Hepatic stellate cell (primary cell): Measurements from ENCODE around the gene ORM2.

ENCODE experiments used
- DNase-seq: peaks from one replicate; pipeline ENCODE4 v3.0.0; 2011; ENCODE audit warnings: low spot score

Gene ORM2

GRCh38 chr9:114294664-114295063 is 35.0 kb upstream of the ORM2 start:
- DNase-seq, result no peak

DNA sequence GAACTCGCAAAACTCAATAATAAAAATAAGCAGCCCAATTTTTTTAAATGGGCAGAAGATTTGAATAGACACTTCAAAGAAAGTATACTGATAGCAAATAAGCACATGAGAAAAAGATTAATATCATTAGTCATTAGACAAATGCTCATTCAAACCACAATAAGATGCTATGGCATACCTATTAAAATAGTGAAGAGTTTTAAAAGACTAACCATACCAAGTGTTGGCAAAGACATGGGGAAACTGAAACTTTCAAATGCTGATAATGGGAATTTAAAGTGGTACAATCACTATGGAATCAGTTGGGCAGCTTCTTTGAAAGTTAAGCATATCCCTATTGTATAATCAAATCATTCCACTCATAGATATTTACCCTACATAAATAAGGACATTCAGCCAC is 33.3 kb upstream of the ORM2 start:
- DNase-seq, result no peak

- no peak for DNase-seq
Observed at GRCh38 chr9:114299286-114300152, 30.1 kb upstream of the ORM2 start.

- no peak for DNase-seq
Observed at GRCh38 chr9:114300153-114300845, 29.4 kb upstream of the ORM2 start.

DNA sequence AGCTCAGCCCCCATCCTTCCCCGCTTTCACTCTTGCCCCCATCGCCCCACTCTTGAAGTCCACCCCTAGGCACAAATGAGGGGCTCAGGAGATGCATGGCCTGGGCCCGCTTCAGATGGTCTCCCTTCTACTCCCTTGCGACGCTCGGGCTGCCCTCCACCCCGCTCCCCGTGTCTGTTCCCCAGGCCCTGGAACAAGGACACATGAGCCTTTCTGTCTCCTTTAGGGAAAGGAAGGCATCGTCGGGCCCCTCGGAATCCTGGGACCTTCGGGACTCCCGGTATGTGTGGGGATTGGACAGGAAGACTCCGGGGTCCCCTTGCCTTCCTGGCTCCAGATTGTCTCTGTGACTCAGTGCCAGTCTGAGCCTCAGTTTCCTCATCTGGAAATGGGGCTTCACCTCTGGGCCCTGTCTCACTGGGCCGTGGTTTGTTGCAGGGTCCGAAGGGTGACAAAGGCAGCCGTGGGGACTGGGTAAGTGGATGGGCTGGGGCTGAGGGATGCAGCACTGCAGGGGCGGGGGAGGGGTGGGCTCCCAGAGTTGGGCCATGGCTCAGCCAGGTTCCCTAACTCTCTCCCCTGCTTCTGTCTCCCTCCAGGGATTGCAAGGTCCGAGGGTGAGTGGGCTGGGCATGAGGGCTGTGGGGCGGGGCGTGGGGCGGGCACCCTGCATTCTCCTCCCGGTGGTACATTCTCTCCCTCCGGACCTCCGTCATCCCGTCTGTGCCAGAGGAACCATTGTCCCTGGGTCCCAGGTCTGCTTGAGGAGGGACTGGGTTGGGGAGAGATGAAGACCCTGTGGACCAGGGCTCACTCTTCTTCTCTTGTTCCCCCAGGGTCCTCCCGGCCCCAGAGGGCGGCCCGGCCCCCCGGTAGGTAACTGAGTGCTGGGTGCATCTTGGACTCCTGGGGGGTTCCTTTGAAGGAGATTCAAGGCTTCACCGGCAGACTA is 28.5 kb upstream of the ORM2 start:
- no peak for DNase-seq

DNA sequence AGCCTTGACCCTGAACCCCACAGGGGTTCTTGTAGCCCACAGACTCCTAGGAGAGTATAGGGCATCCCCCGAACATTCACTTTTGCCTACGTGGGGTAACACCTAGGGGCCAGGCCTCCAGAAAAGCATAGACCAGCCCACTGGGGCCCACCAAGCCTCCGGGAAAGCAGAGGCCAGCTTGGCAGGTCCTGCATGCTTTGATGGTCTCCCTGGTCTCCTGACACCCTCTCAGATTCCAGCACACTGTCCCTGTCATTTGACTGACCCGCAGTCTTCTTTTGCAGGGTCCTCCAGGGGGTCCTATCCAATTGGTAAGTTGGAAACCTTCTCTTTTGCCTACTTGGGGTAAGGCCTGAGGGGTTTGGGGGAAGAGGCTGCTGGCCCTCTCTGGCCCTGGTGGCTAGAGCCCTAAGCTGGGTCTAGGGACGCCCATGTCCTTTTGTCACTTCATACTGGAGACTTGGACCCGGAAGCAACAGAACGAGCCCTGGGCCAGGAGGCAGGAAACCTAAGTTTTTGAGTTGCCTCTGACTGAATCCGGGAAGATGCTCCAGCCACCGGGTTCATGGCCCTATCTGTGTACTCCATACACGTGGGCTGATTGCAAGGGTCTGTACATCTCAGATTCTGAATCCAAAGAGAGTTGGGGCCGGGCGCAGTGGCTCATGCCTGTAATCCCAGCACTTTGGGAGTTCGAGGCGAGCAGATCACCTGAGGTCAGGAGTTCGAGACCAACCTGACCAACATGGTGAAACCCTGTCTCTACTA is 27.7 kb upstream of the ORM2 start:
- DNase-seq, result no peak

GRCh38 chr9:114302727-114303126 is 26.9 kb upstream of the ORM2 start:
- no peak for DNase-seq

GRCh38 chr9:114303571-114303970 is 26.1 kb upstream of the ORM2 start:
- no peak for DNase-seq

DNA sequence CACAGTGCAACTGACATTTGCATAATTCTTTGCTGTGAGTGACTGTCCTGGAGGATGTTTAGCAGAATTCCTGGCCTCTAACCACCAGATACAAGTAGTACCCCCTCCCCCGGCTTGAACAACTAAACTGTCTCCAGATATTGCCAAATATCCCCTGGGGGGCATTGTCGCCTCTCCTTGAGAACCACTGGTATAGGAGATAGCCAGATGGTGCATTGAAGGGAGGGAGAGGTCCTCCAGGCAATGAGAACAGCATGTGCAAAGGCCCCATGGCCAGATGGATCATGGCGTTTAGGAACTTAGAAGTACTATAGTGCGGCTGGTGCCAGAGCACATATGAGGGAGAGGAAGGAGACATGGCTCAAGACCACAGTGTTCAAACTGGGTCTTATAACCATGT is 25.7 kb upstream of the ORM2 start:
- no peak for DNase-seq

GRCh38 chr9:114304416-114305188 is 25.1 kb upstream of the ORM2 start:
- DNase-seq, result no peak

GRCh38 chr9:114307899-114308267 is 21.8 kb upstream of the ORM2 start:
- DNase-seq, result no peak

DNA sequence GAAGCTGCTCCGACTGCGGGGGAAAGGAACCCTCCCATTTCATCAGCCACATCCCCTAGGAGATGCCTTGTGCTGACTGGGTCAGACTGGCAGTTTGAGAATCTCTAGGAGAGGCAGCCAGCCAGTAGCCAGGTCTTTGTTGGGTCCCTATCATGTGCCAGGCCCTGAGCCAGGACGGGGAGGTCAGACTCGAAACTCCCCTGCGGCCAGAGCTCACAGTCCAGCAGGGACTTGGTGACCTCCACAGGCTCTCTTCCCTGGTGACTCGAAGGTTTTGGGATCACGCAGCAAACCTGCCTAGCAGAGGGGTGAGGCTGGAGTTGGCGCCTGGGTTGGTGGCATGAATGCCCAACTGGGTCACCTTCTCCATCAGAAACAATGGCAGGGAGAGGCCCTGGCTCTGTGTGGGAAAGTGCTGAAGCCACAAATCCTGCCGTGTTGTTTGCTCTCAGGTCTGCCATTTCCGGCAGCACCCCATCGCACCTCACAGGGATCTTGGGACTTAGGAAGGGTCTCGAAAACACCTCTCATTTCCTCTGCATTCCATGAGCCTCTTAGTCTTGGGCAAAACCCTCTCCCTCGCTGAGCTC is 21.2 kb upstream of the ORM2 start:
- DNase-seq, result no peak

- no peak for DNase-seq
Observed at GRCh38 chr9:114309096-114309495, 20.6 kb upstream of the ORM2 start.

- DNase-seq, result no peak
Observed at GRCh38 chr9:114310471-114311450, 18.9 kb upstream of the ORM2 start.

DNA sequence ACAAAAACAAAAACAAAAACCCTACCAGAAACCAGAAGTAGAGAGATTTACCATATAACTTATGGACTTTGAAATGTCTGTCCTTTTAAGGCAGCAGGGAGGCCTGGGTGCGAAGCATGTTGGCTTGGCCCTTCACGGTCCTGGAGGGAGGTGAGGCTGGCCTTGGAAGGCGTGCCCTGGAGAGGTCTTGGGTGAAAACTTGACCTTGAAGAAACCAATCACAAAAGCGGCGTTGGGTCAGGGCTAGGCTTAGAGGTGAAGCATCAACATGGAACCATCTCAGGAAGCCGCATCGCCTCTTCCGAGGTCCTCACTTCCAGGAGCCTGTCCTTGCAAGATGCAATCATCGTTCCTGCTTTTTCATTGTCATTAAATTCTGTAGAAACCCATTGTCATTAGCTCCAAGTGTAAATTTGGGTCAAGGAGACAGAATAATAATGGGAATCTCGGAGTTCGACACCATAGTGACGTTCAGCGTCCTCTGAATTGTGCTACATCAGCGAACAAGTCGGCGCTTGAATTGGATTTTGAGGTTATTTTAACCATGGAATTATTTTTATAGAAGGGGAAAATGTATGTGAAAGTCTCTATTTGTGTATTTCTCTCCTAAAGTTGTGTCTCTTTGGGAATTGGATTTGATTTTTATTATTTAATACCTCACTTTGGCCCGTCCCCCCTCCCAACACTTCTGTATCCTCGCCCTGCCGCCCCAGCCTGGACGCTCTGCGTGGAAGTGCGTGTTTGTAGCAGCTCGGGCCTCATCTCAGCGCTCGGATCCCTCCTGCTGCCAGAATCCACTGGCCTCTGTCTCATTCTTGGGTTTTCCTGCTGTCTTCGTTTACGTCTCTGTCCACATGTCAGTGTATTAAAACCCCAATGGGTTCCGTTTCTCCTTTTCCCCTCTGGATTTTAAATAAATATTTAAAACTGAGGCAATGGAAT is 17.8 kb upstream of the ORM2 start:
- DNase-seq, result no peak

GRCh38 chr9:114312513-114312875 is 17.2 kb upstream of the ORM2 start:
- DNase-seq, result no peak

DNA sequence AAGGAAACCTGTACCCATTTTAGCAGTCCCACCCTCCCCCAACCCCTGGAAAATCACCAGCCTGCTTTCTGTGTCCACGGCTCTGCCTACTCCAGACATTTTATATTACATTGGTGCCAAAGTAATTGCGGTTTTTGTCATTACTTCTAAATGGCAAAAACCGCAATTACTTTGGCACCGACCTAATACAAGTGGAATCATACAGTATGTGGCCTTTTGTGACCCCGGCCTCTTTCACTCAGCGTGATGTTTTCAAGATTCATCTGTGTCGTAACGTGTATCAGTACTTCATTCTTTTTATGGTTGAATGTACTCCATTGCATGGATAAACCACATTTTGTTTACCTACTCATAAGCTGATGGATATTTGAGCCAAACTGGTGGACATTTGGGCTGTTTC is 16.5 kb upstream of the ORM2 start:
- DNase-seq, result no peak

GRCh38 chr9:114314256-114314867 is 15.3 kb upstream of the ORM2 start:
- DNase-seq, result no peak
